Myocyte (in vitro differentiated cells): ENCODE data around the gene ANTXR2. TPM values are rescaled to one million over a fixed set of nuclear protein-coding genes. Genes with fewer than 3 reads are reported as not detected.
A peak's percentile ranks its signal among the peaks of the same experiment; 100 is the strongest.
"Not testable (repeated sequence)": the region's sequence is repeated elsewhere in the genome, so short reads cannot be mapped to it uniquely, and the experiment has no call there.

Experiments used
- DNase-seq: peaks from one replicate; pipeline ENCODE4 v3.0.0-alpha.2; 2012; ENCODE audit warnings: low read depth
- total RNA-seq: library from RNA; depleted of rRNA; stranded (reverse); fragments of >200 nt; gene quantifications from 2 replicates; pipeline ENCODE4 v1.2.3, GENCODE V29; 2014

Gene ANTXR2
- total RNA-seq, 1 donor from 2014 or later, result 187 TPM

DNA sequence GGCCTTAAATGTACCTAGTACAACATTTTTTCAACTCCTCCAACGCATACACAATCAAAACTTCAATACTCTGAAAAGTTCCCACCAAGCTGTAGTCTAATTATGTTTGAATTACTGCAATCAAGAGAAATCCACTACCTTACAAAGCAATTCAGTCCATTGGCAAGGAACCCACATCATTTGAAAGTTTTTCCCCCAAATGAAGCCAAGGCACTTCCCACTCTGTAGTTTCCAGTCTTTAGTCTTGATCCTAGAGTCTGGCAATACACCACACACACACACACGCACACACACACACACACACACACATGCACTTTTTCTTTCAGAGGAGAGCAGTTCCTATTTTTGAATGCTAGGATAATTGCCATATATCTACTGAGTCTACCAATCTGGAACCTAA lies 79.6 kb downstream of the ANTXR2 start:
- DNase-seq, result no peak

DNA sequence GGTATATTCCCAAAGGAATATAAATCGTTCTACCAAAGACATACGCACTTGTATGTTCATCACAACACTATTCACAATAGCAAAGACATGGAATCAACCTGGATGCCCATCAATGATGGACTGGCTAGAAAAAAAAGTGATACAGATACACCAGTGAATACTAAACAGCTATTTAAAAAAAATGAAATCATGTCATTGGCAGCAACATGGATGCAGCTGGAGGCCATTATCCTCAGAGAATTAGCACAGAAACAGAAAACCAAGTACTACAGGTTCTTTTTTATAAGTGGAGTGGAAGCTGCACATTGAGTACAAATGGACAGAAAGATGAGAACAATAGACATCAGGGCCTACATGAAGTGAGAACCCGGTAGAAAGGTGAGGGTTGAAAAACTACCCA lies 81.4 kb downstream of the ANTXR2 start:
- no peak for DNase-seq

DNA sequence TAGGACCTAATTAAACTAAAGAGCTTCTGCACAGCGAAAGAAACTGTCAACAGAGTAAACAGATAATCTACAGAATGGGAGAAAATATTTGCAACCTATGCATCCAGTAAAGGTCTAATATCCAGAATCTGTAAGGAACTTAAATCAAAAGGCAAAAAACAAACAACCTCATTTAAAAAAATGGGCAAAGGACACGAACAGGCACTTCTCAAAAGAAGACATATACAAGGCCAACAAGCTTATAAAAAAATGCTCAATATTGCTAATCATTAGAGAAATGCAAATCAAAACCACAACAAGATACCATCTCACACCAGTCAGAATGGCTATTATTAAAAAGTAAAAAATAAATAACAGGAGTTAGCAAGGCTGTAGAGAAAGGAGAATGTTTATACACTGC lies 81.9 kb downstream of the ANTXR2 start:
- DNase-seq, result not testable (repeated sequence)

GRCh38 chr4:79987401-79987800 lies 85.6 kb downstream of the ANTXR2 start:
- DNase-seq, result no peak

DNA sequence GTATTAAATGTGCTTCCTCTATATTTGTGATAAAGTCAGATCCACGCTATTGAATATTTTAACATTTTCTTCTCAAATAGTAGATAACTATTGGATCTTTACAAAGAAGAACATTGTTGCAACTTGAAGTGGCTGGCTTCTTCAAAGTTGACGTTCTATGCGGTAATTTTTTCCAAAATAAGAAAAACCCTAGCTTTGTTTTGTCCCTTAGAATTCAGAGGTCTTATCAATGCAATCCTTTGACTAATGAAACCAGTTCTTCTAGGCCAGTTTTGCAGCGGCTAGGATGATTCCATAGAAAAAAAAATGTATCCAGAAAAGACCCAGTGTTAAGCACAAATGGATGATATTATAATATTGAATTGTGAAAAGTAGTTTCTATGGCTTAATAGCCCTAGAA lies 89.6 kb downstream of the ANTXR2 start:
- no peak for DNase-seq

GRCh38 chr4:79982601-79983322 lies 90.3 kb downstream of the ANTXR2 start:
- DNase-seq, result no peak

GRCh38 chr4:79980448-79980847 lies 92.6 kb downstream of the ANTXR2 start:
- peak; percentile 6 for DNase-seq

- DNase-seq, result no peak
These were observed 93.1 kb downstream of the ANTXR2 start for GRCh38 chr4:79979785-79980437.

DNA sequence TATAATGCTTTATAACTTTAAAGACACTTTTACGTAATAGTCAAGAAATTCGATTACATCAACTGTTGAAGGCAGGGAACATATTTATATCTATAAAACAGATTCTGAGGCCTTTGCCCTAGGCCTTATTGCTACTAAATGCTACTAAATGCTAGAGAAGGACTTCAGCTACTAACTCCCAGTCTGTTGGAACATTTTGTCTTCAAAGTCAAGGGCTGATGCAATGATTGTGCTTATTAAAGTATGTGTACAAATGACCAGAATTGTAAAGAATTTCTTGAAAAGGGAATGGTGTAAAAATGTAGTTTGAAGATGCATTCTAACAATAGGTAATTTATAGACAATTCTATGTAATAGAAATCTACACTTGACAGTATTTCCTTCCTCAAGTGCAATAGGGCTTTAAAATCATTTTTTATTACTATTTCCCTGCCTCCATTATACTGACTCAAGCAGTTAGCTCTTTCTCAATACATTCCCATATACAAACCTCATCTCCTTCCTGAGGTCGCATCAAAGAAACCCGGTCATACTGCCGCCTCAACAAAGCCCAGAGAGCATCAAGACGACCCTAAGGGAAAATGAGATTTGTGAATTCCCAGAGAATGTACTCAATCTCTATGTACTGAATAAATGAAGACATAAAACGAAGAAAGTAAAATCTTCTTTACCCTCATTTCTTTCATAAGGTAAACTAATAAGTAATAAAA lies 95.7 kb downstream of the ANTXR2 start:
- no peak for DNase-seq

DNA sequence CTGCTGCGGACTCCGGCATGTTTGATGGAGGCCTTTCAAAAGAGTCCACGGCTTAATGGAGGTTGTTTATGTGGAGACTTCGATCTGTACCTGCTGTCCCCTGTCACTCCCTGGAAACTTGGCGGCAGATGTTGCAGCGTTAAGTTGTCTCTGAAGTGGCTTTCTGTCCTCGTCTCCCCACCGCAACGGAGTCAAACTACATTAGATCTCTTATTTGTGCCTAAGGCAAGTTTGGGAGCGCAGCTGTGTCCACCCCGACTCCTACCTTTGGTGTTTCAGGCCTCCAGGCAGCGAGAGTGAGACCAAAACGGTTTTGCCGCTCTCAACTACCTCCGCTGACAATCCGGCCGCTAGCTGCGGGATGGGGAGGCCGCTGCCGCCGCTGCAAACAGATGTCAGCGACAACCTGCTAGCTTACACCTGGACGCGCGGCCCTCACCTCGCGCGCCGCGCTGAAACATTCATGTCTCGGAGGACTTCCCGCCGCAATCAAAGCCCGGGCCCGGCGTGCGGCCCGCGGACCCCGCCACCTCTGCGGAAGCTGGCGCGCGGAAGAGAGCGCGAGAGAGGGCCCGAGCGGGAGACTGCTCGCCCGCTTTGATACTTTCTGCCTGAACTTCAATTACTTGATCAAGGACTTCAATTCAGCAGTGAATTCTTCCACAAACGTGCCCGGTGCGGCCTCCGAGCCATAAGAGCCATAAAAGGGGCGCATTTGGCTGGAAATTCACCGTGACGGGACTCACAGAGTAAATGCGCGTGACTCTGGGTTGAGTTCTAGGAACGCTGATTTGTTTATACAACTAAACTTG lies 108.4 kb downstream of the ANTXR2 start:
- DNase-seq, result no peak

DNA sequence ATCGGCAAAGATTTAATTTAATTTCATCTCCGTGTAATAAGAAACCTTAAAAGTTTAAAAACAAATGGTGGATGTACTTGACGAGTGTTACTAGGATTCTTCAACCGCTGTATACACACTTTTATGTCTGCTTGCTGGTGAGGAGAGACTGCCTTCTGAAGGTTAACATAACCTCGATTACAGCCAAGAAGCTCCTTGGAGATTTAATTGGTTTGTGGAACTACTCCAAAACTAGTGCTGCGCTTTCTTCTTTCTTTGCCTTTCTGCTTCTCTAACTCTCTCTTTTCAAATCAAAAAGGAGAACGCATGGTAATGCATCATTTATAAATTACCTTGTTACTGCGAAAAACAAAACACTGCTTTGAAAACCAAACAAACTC lies 109.0 kb downstream of the ANTXR2 start:
- no peak for DNase-seq

DNA sequence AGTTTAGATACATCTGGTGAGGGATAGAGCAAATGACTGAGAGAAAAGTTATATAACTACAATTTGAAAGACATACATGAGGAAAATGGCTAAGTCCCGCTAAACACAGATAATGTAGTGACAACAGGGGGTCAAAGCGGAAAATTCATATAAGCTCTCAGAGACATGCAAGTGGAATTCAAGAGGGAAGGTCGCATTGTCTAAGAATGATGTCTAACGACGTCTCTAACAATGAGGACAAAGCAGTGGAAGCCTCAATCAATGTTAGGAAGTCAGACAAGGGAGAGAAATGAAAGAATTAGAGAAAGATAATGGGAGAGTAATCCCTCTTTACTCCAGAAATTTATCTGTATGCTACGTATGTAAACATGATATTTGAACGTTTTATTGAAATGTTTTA lies 113.4 kb downstream of the ANTXR2 start:
- no peak for DNase-seq

DNA sequence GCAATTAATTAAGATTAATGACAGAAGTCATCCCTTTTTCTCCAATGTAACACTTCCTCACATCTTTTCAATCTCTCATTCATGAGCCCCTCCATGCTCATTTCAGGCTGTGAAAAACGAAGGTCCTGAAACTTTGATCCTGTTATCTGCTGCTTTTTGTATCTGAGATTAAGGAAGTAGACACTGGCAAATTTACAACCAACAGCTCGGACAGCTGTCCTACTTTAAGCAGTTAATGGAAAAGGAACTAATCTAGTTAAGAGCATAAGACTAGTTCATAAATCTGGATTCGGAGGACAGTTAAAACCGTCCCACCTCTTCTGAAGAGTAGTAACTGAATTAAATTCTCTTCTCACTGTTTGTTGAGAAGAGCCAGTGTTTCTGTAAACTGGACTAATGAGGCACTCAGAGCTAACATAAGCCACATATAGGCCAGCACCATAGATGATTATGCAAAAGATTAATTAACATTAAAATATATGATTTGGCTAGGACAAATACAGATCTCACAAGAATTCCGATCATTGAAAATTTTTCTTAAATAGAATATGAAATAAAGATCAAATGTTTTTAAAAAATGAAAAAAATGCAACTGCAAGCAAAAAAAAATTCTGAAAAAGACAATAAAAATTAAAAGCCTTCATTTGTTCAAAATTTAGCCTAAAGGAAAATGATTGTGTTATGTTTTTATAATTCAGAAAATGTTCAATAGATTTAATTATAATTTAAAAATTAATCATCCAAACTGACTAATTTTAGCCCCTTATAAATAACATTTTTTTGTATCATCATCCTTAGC lies 114.4 kb downstream of the ANTXR2 start:
- DNase-seq, result no peak

GRCh38 chr4:79949178-79949577 lies 123.9 kb downstream of the ANTXR2 start:
- DNase-seq, result no peak

DNA sequence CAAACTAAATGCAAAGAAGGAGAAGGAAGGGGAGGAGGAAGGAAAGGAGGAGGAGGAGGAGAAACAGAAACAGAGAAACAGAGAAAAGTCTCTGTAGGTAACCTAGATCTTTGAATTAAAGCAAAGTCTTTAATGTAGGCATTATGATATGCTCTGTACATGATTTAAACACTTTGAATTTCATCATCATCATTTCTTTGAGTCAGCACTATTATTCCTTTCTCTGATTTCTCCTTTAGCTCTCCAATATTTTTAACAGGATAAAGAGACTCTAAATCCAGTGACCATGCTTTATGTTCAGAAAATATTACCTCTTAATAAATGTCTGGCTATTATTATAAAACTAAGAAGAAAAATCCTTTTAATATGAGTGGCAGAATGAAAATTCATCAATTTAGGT lies 124.3 kb downstream of the ANTXR2 start:
- no peak for DNase-seq

GRCh38 chr4:79948261-79948660 lies 124.8 kb downstream of the ANTXR2 start:
- no peak for DNase-seq

DNA sequence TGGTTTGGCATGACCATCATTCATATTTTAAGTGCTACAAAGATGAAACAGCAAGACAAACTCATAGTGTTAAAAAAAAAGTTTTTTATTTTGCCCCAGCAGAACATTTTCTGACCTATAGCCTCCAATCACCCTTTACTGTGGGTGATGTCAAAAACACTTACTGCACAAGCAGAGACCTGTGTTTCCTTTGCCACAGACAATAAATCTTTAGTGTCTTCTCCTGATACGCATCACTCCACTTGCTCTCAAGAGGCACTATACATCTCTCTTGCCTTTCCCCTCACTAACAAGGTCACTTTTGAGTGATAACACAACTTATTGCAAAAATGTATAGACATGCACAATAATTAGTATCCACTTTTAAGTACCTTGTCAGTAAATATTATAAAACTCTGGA lies 125.6 kb downstream of the ANTXR2 start:
- no peak for DNase-seq

- no peak for DNase-seq
These were observed 137.8 kb downstream of the ANTXR2 start for GRCh38 chr4:79935274-79935673.

GRCh38 chr4:79934660-79935059 lies 138.4 kb downstream of the ANTXR2 start:
- DNase-seq, result no peak

DNA sequence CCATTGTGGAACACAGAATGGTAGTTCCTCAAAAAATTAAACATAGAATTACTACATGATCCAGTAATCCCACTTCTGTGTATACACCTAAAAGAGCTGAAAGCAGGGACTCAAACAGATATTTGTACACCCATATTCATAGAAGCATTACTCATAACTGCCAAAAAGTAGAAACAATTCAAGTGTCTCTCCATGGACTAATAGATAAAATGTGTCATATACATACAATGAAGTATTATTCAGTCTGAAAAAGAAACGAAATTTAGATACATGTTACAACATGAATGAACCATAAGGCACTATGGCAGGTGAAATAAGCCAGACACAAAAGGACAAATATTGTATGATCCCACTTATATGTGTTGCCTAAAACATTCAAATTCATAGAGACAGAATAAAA lies 145.1 kb downstream of the ANTXR2 start:
- DNase-seq, result no peak

- DNase-seq, result no peak
These were observed 149.7 kb downstream of the ANTXR2 start for GRCh38 chr4:79923281-79923680.
